Liver (tissue), 9 donors: ENCODE data around the gene RRAGC. TPM values are rescaled to one million over a fixed set of nuclear protein-coding genes. Genes with fewer than 3 reads are reported as not detected.

Source experiments
- DNase-seq: peaks from one replicate; pipeline ENCODE4 v3.0.0-alpha.2; 2017; ENCODE audit warnings: low spot score
- H3K27ac ChIP-seq, 2 donors: one replicate each; pipeline ENCODE4 v1.7.0; 2013; ENCODE audit warnings: inconsistent platforms in 2 of 2, low read length in 2 of 2, control low read depth in 1 of 2, low read depth in 1 of 2, mild to moderate bottlenecking in 1 of 2
- H3K27me3 ChIP-seq, 4 donors: one replicate each; pipeline versions ENCODE4 v1.6.1 to v1.7.0; 2013; ENCODE audit warnings: low read length in 3 of 4, inconsistent platforms in 1 of 4, mild to moderate bottlenecking in 1 of 4, moderate library complexity in 1 of 4; ENCODE audit not compliant: control insufficient read depth in 4 of 4, insufficient read depth in 4 of 4
- H3K36me3 ChIP-seq, 4 donors: one replicate each; pipeline versions ENCODE4 v1.6.1 to v1.7.0; 2013; ENCODE audit warnings: low read length in 3 of 4, mild to moderate bottlenecking in 3 of 4, low read depth in 1 of 4, moderate library complexity in 1 of 4; ENCODE audit not compliant: control insufficient read depth in 4 of 4, insufficient read depth in 3 of 4
- H3K4me1 ChIP-seq, 4 donors: one replicate each; pipeline versions ENCODE4 v1.6.1 to v1.7.0; 2013; ENCODE audit warnings: low read length in 3 of 4, mild to moderate bottlenecking in 3 of 4, moderate library complexity in 1 of 4; ENCODE audit not compliant: control insufficient read depth in 4 of 4, insufficient read depth in 4 of 4
- H3K4me3 ChIP-seq, 3 donors: one replicate each; pipeline versions ENCODE4 v1.6.1 to v1.7.0; 2013; ENCODE audit warnings: low read length in 3 of 3, control low read depth in 1 of 3, low read depth in 1 of 3, mild to moderate bottlenecking in 1 of 3
- H3K9ac ChIP-seq, 2 donors: one replicate each; pipeline ENCODE4 v1.7.0; 2013; ENCODE audit warnings: low read length in 2 of 2, mild to moderate bottlenecking in 2 of 2, moderate library complexity in 2 of 2, control low read depth in 1 of 2, low read depth in 1 of 2
- H3K9me3 ChIP-seq, 4 donors: one replicate each; pipeline versions ENCODE4 v1.6.1 to v1.7.0; 2013; ENCODE audit warnings: low read length in 3 of 4; ENCODE audit not compliant: control insufficient read depth in 4 of 4
- ATF3 ChIP-seq: IDR thresholded peaks from 2 replicates; pipeline ENCODE4 v1.6.1; 2016; ENCODE audit warnings: antibody characterized with exemption
- EGR1 ChIP-seq, 2 donors: IDR thresholded peaks; 2 replicates each; pipeline ENCODE4 v1.6.1; 2016 to 2018; ENCODE audit warnings: antibody characterized with exemption in 2 of 2, low read depth in 2 of 2
- FOXA1 ChIP-seq: IDR thresholded peaks from 2 replicates; pipeline ENCODE4 v1.6.1; 2016; ENCODE audit warnings: antibody characterized with exemption
- FOXA2 ChIP-seq: IDR thresholded peaks from 2 replicates; pipeline ENCODE4 v1.6.1; 2016; ENCODE audit warnings: antibody characterized with exemption
- GABPA ChIP-seq, 2 donors: IDR thresholded peaks in 1 of 2; conservative IDR thresholded peaks in 1 of 2; 2 replicates each; pipeline ENCODE4 v1.6.1; 2016; ENCODE audit warnings: antibody characterized with exemption in 2 of 2, mild to moderate bottlenecking in 1 of 2, moderate library complexity in 1 of 2
- HNF4A ChIP-seq, 2 donors: conservative IDR thresholded peaks; 2 replicates each; pipeline ENCODE4 v1.6.1; 2016; ENCODE audit warnings: antibody characterized with exemption in 2 of 2, mild to moderate bottlenecking in 2 of 2
- HNF4G ChIP-seq: IDR thresholded peaks from 2 replicates; pipeline ENCODE4 v1.6.1; 2016; ENCODE audit warnings: antibody characterized with exemption
- JUND ChIP-seq, 2 donors: IDR thresholded peaks; 2 replicates each; pipeline ENCODE4 v1.6.1; 2016; ENCODE audit warnings: antibody characterized with exemption in 2 of 2
- RXRA ChIP-seq, 2 donors: IDR thresholded peaks; 2 replicates each; pipeline ENCODE4 v1.6.1; 2017 to 2018; ENCODE audit warnings: antibody characterized with exemption in 2 of 2, mild to moderate bottlenecking in 1 of 2
- WGBS: extraction: QIAGEN DNeasy Blood & Tissue Kit; methylation state at CpG from one replicate; pipeline ENCODE4 v1.1.7; 2013; 5-methylcytosine and 5-hydroxymethylcytosine counted together
- polyA plus RNA-seq, 2 donors: library from polyadenylated mRNA; stranded (reverse) in 1 of 2; unstranded in 1 of 2; fragments of 200-250 nt in 1 of 2; fragments of >200 nt in 1 of 2; fragmentation: Nextera tagmentation in 1 of 2; extraction: Ambion mirVana in 1 of 2; gene quantifications; one replicate each; pipeline versions ENCODE4 v1.2.1 to v1.2.3, GENCODE V29; 2013 to 2015
- total RNA-seq, 2 donors: library from RNA; depleted of rRNA; stranded (reverse); fragments of >200 nt; gene quantifications; one replicate each; pipeline ENCODE4 v1.2.3, GENCODE V29; 2014
- TF ChIP-seq, protein P1 (sequence below): IDR thresholded peaks from 2 replicates; pipeline ENCODE4 v1.6.1; 2016; ENCODE audit warnings: antibody characterized with exemption
- TF ChIP-seq, protein P2 (sequence below): fragments of 150-350 bp; IDR thresholded peaks from 2 replicates; pipeline ENCODE4 v1.5.1; 2017; ENCODE audit warnings: improper control_type of control experiment, low read depth, low read length; ENCODE audit not compliant: missing input control
- TF ChIP-seq, protein P3 (sequence below): IDR thresholded peaks from 2 replicates; pipeline ENCODE4 v1.6.1; 2016; ENCODE audit warnings: antibody characterized with exemption
- donor health status: healthy.
- donor health status: healthy.
- donor health status: healthy.
- donor health status: healthy.
- donor health status: healthy.

The RRAGC gene
- total and polyA plus RNA-seq, 4 donors = 6.6 to 10.1 (median 7.2) TPM

GRCh38 chr1:38820860-38821259 is 38.7 kb downstream of the RRAGC start:
- WGBS = 31% methylated on average over 1 of the region's 1 CpG
- TF ChIP-seq, protein P1, sequence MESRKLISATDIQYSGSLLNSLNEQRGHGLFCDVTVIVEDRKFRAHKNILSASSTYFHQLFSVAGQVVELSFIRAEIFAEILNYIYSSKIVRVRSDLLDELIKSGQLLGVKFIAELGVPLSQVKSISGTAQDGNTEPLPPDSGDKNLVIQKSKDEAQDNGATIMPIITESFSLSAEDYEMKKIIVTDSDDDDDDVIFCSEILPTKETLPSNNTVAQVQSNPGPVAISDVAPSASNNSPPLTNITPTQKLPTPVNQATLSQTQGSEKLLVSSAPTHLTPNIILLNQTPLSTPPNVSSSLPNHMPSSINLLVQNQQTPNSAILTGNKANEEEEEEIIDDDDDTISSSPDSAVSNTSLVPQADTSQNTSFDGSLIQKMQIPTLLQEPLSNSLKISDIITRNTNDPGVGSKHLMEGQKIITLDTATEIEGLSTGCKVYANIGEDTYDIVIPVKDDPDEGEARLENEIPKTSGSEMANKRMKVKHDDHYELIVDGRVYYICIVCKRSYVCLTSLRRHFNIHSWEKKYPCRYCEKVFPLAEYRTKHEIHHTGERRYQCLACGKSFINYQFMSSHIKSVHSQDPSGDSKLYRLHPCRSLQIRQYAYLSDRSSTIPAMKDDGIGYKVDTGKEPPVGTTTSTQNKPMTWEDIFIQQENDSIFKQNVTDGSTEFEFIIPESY = no peak
- TF ChIP-seq HNF4A (conservative IDR thresholded peaks at IDR 0.05) = no peak
- Histone ChIP-seq H3K36me3 (no peaks in the 10 kb centered on the region), H3K27me3 (peaks cover 2 to 13% (median 8%) of the 10 kb centered on the region in 4 donors), H3K9me3 (peaks cover 0 to 5% (median 0%) of the 10 kb centered on the region in 4 donors), H3K9ac (no peak overlapping the region), H3K4me1 (peaks cover 6 to 12% (median 10%) of the 10 kb centered on the region in 4 donors), H3K27ac (no peak overlapping the region), H3K4me3 (no peak overlapping the region)
- DNase-seq = no peak

GRCh38 chr1:38819516-38819915 is 40.1 kb downstream of the RRAGC start:
- Histone ChIP-seq H3K4me3 (no peak overlapping the region), H3K4me1 (peaks cover 6 to 12% (median 10%) of the 10 kb centered on the region in 4 donors), H3K9ac (no peak overlapping the region), H3K9me3 (peaks cover 0 to 5% (median under 1%) of the 10 kb centered on the region in 4 donors), H3K27ac (no peak overlapping the region), H3K36me3 (no peaks in the 10 kb centered on the region), H3K27me3 (peaks cover 2 to 22% (median 8%) of the 10 kb centered on the region in 4 donors)
- no peak for DNase-seq
- WGBS = 71% methylated on average over 2 of the region's 2 CpGs
- TF ChIP-seq GABPA (IDR thresholded peaks at IDR 0.05 in 1 of 2, conservative IDR thresholded peaks at IDR 0.05 in 1 of 2) = no peak
- TF ChIP-seq FOXA1 = no peak
- no peak for TF ChIP-seq FOXA2

GRCh38 chr1:38819040-38819439 is 40.5 kb downstream of the RRAGC start:
- Histone ChIP-seq H3K27me3 (peaks cover 2 to 22% (median 8%) of the 10 kb centered on the region in 4 donors), H3K27ac (no peak overlapping the region)
- no peak for TF ChIP-seq EGR1 (IDR thresholded peaks at IDR 0.05; ENCODE audit: low read depth in 2 of 2)
- no peak for TF ChIP-seq GABPA (IDR thresholded peaks at IDR 0.05 in 1 of 2, conservative IDR thresholded peaks at IDR 0.05 in 1 of 2)
- TF ChIP-seq HNF4A (conservative IDR thresholded peaks at IDR 0.05) = no peak
- TF ChIP-seq, protein P2, sequence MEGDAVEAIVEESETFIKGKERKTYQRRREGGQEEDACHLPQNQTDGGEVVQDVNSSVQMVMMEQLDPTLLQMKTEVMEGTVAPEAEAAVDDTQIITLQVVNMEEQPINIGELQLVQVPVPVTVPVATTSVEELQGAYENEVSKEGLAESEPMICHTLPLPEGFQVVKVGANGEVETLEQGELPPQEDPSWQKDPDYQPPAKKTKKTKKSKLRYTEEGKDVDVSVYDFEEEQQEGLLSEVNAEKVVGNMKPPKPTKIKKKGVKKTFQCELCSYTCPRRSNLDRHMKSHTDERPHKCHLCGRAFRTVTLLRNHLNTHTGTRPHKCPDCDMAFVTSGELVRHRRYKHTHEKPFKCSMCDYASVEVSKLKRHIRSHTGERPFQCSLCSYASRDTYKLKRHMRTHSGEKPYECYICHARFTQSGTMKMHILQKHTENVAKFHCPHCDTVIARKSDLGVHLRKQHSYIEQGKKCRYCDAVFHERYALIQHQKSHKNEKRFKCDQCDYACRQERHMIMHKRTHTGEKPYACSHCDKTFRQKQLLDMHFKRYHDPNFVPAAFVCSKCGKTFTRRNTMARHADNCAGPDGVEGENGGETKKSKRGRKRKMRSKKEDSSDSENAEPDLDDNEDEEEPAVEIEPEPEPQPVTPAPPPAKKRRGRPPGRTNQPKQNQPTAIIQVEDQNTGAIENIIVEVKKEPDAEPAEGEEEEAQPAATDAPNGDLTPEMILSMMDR = no peak
- no peak for TF ChIP-seq HNF4G
- no peak for TF ChIP-seq ATF3
- no peak for TF ChIP-seq JUND (IDR thresholded peaks at IDR 0.05)
- TF ChIP-seq RXRA (IDR thresholded peaks at IDR 0.05) = no peak
- TF ChIP-seq FOXA1 = no peak
- TF ChIP-seq, protein P3, sequence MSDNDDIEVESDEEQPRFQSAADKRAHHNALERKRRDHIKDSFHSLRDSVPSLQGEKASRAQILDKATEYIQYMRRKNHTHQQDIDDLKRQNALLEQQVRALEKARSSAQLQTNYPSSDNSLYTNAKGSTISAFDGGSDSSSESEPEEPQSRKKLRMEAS = no peak
- TF ChIP-seq FOXA2 = no peak

More at GRCh38 chr1:38819040-38819439, 40.5 kb downstream of the RRAGC start:
- Histone ChIP-seq H3K36me3 (no peaks in the 10 kb centered on the region), H3K4me1 (peaks cover 6 to 12% (median 10%) of the 10 kb centered on the region in 4 donors), H3K4me3 (no peak overlapping the region), H3K9me3 (peaks cover 0 to 5% (median under 1%) of the 10 kb centered on the region in 4 donors), H3K9ac (no peak overlapping the region)
- 34% methylated on average over 10 of the region's 10 CpGs for WGBS
- no peak for DNase-seq
